ENCODE measurements around the gene IPCEF1.

- TF ChIP-seq, protein P1, sequence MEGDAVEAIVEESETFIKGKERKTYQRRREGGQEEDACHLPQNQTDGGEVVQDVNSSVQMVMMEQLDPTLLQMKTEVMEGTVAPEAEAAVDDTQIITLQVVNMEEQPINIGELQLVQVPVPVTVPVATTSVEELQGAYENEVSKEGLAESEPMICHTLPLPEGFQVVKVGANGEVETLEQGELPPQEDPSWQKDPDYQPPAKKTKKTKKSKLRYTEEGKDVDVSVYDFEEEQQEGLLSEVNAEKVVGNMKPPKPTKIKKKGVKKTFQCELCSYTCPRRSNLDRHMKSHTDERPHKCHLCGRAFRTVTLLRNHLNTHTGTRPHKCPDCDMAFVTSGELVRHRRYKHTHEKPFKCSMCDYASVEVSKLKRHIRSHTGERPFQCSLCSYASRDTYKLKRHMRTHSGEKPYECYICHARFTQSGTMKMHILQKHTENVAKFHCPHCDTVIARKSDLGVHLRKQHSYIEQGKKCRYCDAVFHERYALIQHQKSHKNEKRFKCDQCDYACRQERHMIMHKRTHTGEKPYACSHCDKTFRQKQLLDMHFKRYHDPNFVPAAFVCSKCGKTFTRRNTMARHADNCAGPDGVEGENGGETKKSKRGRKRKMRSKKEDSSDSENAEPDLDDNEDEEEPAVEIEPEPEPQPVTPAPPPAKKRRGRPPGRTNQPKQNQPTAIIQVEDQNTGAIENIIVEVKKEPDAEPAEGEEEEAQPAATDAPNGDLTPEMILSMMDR (IDR thresholded peaks at IDR 0.05) = no peak
- no peak for TF ChIP-seq EP300 (IDR thresholded peaks at IDR 0.05)
These were observed 19.1 kb downstream of the IPCEF1 start for GRCh38 chr6:154337406-154338005.

Data from tibial nerve (tissue), 4 donors.